H9 (cell line): Measurements from ENCODE around the gene ARHGEF7. TPM values are rescaled to one million over a fixed set of nuclear protein-coding genes. Genes with fewer than 3 reads are reported as not detected.

Source experiments
- DNase-seq: peaks from one replicate; pipeline ENCODE4 v3.0.0-alpha.2; 2017
- H2AFZ ChIP-seq: one replicate; pipeline ENCODE4 v1.6.1; 2013; ENCODE audit warnings: mild to moderate bottlenecking, low read length, control low read depth, moderate library complexity
- H2AK5ac ChIP-seq: 2 replicates; pipeline ENCODE4 v1.6.1; 2013; ENCODE audit warnings: low read length, control low read depth, mixed read lengths; ENCODE audit not compliant: insufficient read length
- H2BK120ac ChIP-seq: one replicate; pipeline ENCODE4 v1.6.1; 2013; ENCODE audit warnings: low read depth, mild to moderate bottlenecking, low read length, control low read depth, inconsistent platforms; ENCODE audit not compliant: poor library complexity, severe bottlenecking
- H2BK12ac ChIP-seq: 2 replicates; pipeline ENCODE4 v1.6.1; 2013; ENCODE audit warnings: low read length, control low read depth, mixed read lengths, low read depth; ENCODE audit not compliant: insufficient read length
- H2BK15ac ChIP-seq: 2 replicates; pipeline ENCODE4 v1.6.1; 2013; ENCODE audit warnings: low read depth, low read length, control low read depth
- H2BK20ac ChIP-seq: one replicate; pipeline ENCODE4 v1.6.1; 2013; ENCODE audit warnings: low read depth, mild to moderate bottlenecking, low read length, control low read depth, inconsistent platforms; ENCODE audit not compliant: poor library complexity, severe bottlenecking
- H2BK5ac ChIP-seq: 2 replicates; pipeline ENCODE4 v1.6.1; 2013; ENCODE audit warnings: low read length, control low read depth, mixed read lengths; ENCODE audit not compliant: insufficient read length
- H3K14ac ChIP-seq: 2 replicates; pipeline ENCODE4 v1.6.1; 2013; ENCODE audit warnings: low read length, control low read depth; ENCODE audit not compliant: insufficient read depth
- H3K18ac ChIP-seq: 2 replicates; pipeline ENCODE4 v1.6.1; 2013; ENCODE audit warnings: low read depth, mild to moderate bottlenecking, mixed read lengths, low read length, control low read depth; ENCODE audit not compliant: insufficient read length
- H3K23ac ChIP-seq: 2 replicates; pipeline ENCODE4 v1.6.1; 2013; ENCODE audit warnings: low read length, control low read depth, mixed read lengths, low read depth; ENCODE audit not compliant: insufficient read length
- H3K23me2 ChIP-seq: 2 replicates; pipeline ENCODE4 v1.6.1; 2013; ENCODE audit warnings: low read depth, mild to moderate bottlenecking, mixed read lengths, low read length, control low read depth; ENCODE audit not compliant: insufficient read length, poor library complexity, severe bottlenecking
- H3K27ac ChIP-seq: 2 replicates; pipeline ENCODE4 v1.5.1; 2013; ENCODE audit warnings: low read length, control low read depth, mixed read lengths, low read depth; ENCODE audit not compliant: insufficient read length
- H3K27me3 ChIP-seq: 2 replicates; pipeline ENCODE4 v1.6.1; 2013; ENCODE audit warnings: low read length, control low read depth, inconsistent platforms; ENCODE audit not compliant: insufficient read depth
- H3K4ac ChIP-seq: 2 replicates; pipeline ENCODE4 v1.6.1; 2013; ENCODE audit warnings: low read depth, mild to moderate bottlenecking, control low read depth, inconsistent platforms, low read length, moderate library complexity
- H3K4me1 ChIP-seq: 2 replicates; pipeline ENCODE4 v1.6.1; 2013; ENCODE audit warnings: low read length, control low read depth, inconsistent platforms; ENCODE audit not compliant: insufficient read depth
- H3K4me2 ChIP-seq: 2 replicates; pipeline ENCODE4 v1.6.1; 2013; ENCODE audit warnings: low read length, control low read depth, mixed read lengths; ENCODE audit not compliant: insufficient read length, insufficient read depth
- H3K56ac ChIP-seq: 2 replicates; pipeline ENCODE4 v1.6.1; 2013; ENCODE audit warnings: low read depth, mild to moderate bottlenecking, mixed read lengths, low read length, control low read depth; ENCODE audit not compliant: insufficient read length
- H3K79me1 ChIP-seq: 2 replicates; pipeline ENCODE4 v1.6.1; 2013; ENCODE audit warnings: low read depth, mild to moderate bottlenecking, moderate library complexity, low read length, control low read depth, inconsistent platforms; ENCODE audit not compliant: insufficient read depth, poor library complexity, severe bottlenecking
- H3K79me2 ChIP-seq: 2 replicates; pipeline ENCODE4 v1.6.1; 2013; ENCODE audit warnings: low read length, control low read depth, inconsistent platforms; ENCODE audit not compliant: insufficient read depth
- H3K9ac ChIP-seq: 2 replicates; pipeline ENCODE4 v1.6.1; 2013; ENCODE audit warnings: low read length, control low read depth, mixed read lengths; ENCODE audit not compliant: insufficient read length; ENCODE audit errors: extremely low read depth
- H3K9me3 ChIP-seq: one replicate; pipeline ENCODE4 v1.6.1; 2013; ENCODE audit warnings: low read depth, low read length, inconsistent platforms; ENCODE audit not compliant: control insufficient read depth
- H3T11ph ChIP-seq: one replicate; pipeline ENCODE4 v1.6.1; 2013; ENCODE audit warnings: mild to moderate bottlenecking, low read length, control low read depth, inconsistent platforms
- H4K20me1 ChIP-seq: one replicate; pipeline ENCODE4 v1.6.1; 2013; ENCODE audit not compliant: control insufficient read depth, insufficient read length, insufficient read depth
- H4K5ac ChIP-seq: 2 replicates; pipeline ENCODE4 v1.6.1; 2013; ENCODE audit warnings: low read depth, mild to moderate bottlenecking, mixed read lengths, low read length, control low read depth; ENCODE audit not compliant: insufficient read length
- H4K8ac ChIP-seq: replicated peaks from 2 replicates; pipeline ENCODE4 v1.6.1; 2013; ENCODE audit warnings: low read length, control low read depth, mixed read lengths, low read depth; ENCODE audit not compliant: insufficient read length
- H4K91ac ChIP-seq: 2 replicates; pipeline ENCODE4 v1.6.1; 2013; ENCODE audit warnings: low read depth, mild to moderate bottlenecking, moderate library complexity, mixed read lengths, low read length, control low read depth; ENCODE audit not compliant: insufficient read length
- H3K27ac Mint-ChIP-seq, 3 experiments: 2 replicates in 2 of 3; 3 replicates in 1 of 3; pipeline ENCODE4 v1.8.0; 2020 to 2021; ENCODE audit warnings: mixed read lengths in 3 of 3, mild to moderate bottlenecking in 1 of 3, moderate library complexity in 1 of 3
- H3K27me3 Mint-ChIP-seq: 2 replicates; pipeline ENCODE4 v1.8.0; 2021; ENCODE audit warnings: low read depth, mild to moderate bottlenecking, moderate library complexity, mixed read lengths
- H3K36me3 Mint-ChIP-seq, 3 experiments: 2 replicates in 2 of 3; 3 replicates in 1 of 3; pipeline ENCODE4 v1.8.0; 2020 to 2021; ENCODE audit warnings: low read depth in 3 of 3, mixed read lengths in 3 of 3; ENCODE audit not compliant: insufficient read depth in 1 of 3
- H3K4me1 Mint-ChIP-seq, 2 experiments: 2 replicates each; pipeline ENCODE4 v1.8.0; 2020; ENCODE audit warnings: mixed read lengths in 2 of 2
- H3K4me3 Mint-ChIP-seq, 2 experiments: 2 replicates in 1 of 2; 3 replicates in 1 of 2; pipeline ENCODE4 v1.8.0; 2020 to 2021; ENCODE audit warnings: mild to moderate bottlenecking in 2 of 2, mixed read lengths in 2 of 2, moderate library complexity in 1 of 2
- H3K9me3 Mint-ChIP-seq, 2 experiments: 2 replicates in 1 of 2; 3 replicates in 1 of 2; pipeline ENCODE4 v1.8.0; 2020; ENCODE audit warnings: mild to moderate bottlenecking in 2 of 2, mixed read lengths in 2 of 2, moderate library complexity in 1 of 2
- CTCF ChIP-seq: fragments of 200-600 bp; sonication (generic); conservative IDR thresholded peaks from 3 replicates; pipeline ENCODE4 v1.8.0; 2021; ENCODE audit warnings: antibody characterized with exemption, mild to moderate bottlenecking
- WGBS: extraction: QIAGEN DNeasy Blood & Tissue Kit; methylation state at CpG from one replicate; pipeline ENCODE4 v1.1.7; 2013; ENCODE audit warnings: missing lambda C conversion rate, low lambda C conversion rate, mixed read lengths; ENCODE audit not compliant: insufficient read length; ENCODE audit errors: extremely low coverage; 5-methylcytosine and 5-hydroxymethylcytosine counted together
- total RNA-seq: library from RNA; stranded (reverse); gene quantifications from 2 replicates; pipeline ENCODE4 v1.2.1, GENCODE V29; 2021

The ARHGEF7 gene
- total RNA-seq, 1 experiment from 2014 or later: 51.9 TPM

- no peak for TF ChIP-seq CTCF
- peaks cover 11% of the 10 kb centered on the region; the same call in 1 of the 2 replicates for H3K79me2 ChIP-seq
- H3K9me3 ChIP-seq: no peaks in the 10 kb centered on the region
- peaks cover 0 to 6% (median 0%) of the 10 kb centered on the region in 3 experiments; a peak in 1 of 7 replicates for H3K36me3 Mint-ChIP-seq
- H3K18ac ChIP-seq: peak overlapping the region; percentile 9
- H3K23me2 ChIP-seq: peaks cover 2% of the 10 kb centered on the region
- no peak overlapping the region for H3K4ac ChIP-seq
- H3K14ac ChIP-seq: peak overlapping the region; percentile 21; the same call in 1 of the 2 replicates
- no peak overlapping the region for H2AFZ ChIP-seq
- peak overlapping the region; percentile 64 for H3K27ac ChIP-seq
- no peaks in the 10 kb centered on the region for H3K27me3 ChIP-seq
- no peak overlapping the region for H3T11ph ChIP-seq
- no peak overlapping the region for H3K56ac ChIP-seq
- no peak overlapping the region for H4K91ac ChIP-seq
- H3K4me3 Mint-ChIP-seq: peak overlapping the region in 1 of 2 experiments; percentile 2; a peak in 3 of 5 replicates
- H2AK5ac ChIP-seq: no peak overlapping the region
- peaks cover 15% of the 10 kb centered on the region for H3K79me1 ChIP-seq
- no peak overlapping the region for H2BK120ac ChIP-seq
- peak overlapping the region; percentile 49 to 86 (median 73) for H3K27ac Mint-ChIP-seq
- no peak overlapping the region for H3K9ac ChIP-seq
- DNase-seq: peak; percentile 52
- no CpG with 5 or more reads among the region's 13 CpGs for WGBS
- H4K5ac ChIP-seq: no peak overlapping the region
- no peak overlapping the region for H3K23ac ChIP-seq
- no peaks in the 10 kb centered on the region; the same call in 1 of the 2 replicates for H3K27me3 Mint-ChIP-seq
- H2BK20ac ChIP-seq: no peak overlapping the region
- no peaks in the 10 kb centered on the region for H4K20me1 ChIP-seq
- no peak overlapping the region for H2BK5ac ChIP-seq
- peak overlapping the region; percentile 43 for H3K4me2 ChIP-seq
- H3K4me1 ChIP-seq: peaks cover 12% of the 10 kb centered on the region; the same call in 1 of the 2 replicates
- no peaks in the 10 kb centered on the region for H3K9me3 Mint-ChIP-seq
- peaks cover 81% of the 10 kb centered on the region in 2 experiments for H3K4me1 Mint-ChIP-seq
- H2BK15ac ChIP-seq: no peak overlapping the region
- H4K8ac ChIP-seq: no peak overlapping the region
- H2BK12ac ChIP-seq: no peak overlapping the region
These were observed 96.8 kb downstream of the ARHGEF7 start for GRCh38 chr13:111211789-111212516.
